ENCODE data around the gene SLC1A3.

The SLC1A3 gene

GRCh38 chr5:36688722-36689121 is 82.3 kb downstream of the SLC1A3 start:
- TF ChIP-seq EP300 (IDR thresholded peaks at IDR 0.05; ENCODE audit: borderline replicate concordance) (no peak), TAF1 (IDR thresholded peaks at IDR 0.05; ENCODE audit: low read depth) (no peak), FOXM1 (IDR thresholded peaks at IDR 0.05; ENCODE audit: borderline replicate concordance, low read depth) (no peak), TEAD4 (IDR thresholded peaks at IDR 0.05) (no peak), CREB1 (IDR thresholded peaks at IDR 0.05; ENCODE audit: low read depth) (no peak), RAD21 (IDR thresholded peaks at IDR 0.05; ENCODE audit: low read depth) (no peak), EGR1 (IDR thresholded peaks at IDR 0.05) (no peak), YY1 (IDR thresholded peaks at IDR 0.05; ENCODE audit: low read depth) (no peak), NFIC (IDR thresholded peaks at IDR 0.05) (no peak), ZBTB7A (IDR thresholded peaks at IDR 0.05; ENCODE audit: low read depth) (no peak), USF1 (IDR thresholded peaks at IDR 0.05) (no peak), TCF12 (IDR thresholded peaks at IDR 0.05; ENCODE audit: low read depth) (no peak), CEBPB (IDR thresholded peaks at IDR 0.05) (no peak), REST (IDR thresholded peaks at IDR 0.05; ENCODE audit: low read depth) (no peak), MAX (IDR thresholded peaks at IDR 0.05) (no peak)

- no peak for TF ChIP-seq REST (IDR thresholded peaks at IDR 0.05; ENCODE audit: low read depth)
- no peak for TF ChIP-seq CEBPB (IDR thresholded peaks at IDR 0.05)
- TF ChIP-seq TCF12 (IDR thresholded peaks at IDR 0.05; ENCODE audit: low read depth), result no peak
- TF ChIP-seq EP300 (IDR thresholded peaks at IDR 0.05; ENCODE audit: borderline replicate concordance), result no peak
- TF ChIP-seq FOXM1 (IDR thresholded peaks at IDR 0.05; ENCODE audit: borderline replicate concordance, low read depth), result no peak
- no peak for TF ChIP-seq TEAD4 (IDR thresholded peaks at IDR 0.05)
- TF ChIP-seq YY1 (IDR thresholded peaks at IDR 0.05; ENCODE audit: low read depth), result no peak
- TF ChIP-seq USF1 (IDR thresholded peaks at IDR 0.05), result no peak
- no peak for TF ChIP-seq ZBTB7A (IDR thresholded peaks at IDR 0.05; ENCODE audit: low read depth)
- no peak for TF ChIP-seq TAF1 (IDR thresholded peaks at IDR 0.05; ENCODE audit: low read depth)
- TF ChIP-seq NFIC (IDR thresholded peaks at IDR 0.05), result no peak
- TF ChIP-seq MAX (IDR thresholded peaks at IDR 0.05), result no peak
- no peak for TF ChIP-seq EGR1 (IDR thresholded peaks at IDR 0.05)
- no peak for TF ChIP-seq CREB1 (IDR thresholded peaks at IDR 0.05; ENCODE audit: low read depth)
- no peak for TF ChIP-seq RAD21 (IDR thresholded peaks at IDR 0.05; ENCODE audit: low read depth)
These were observed 82.8 kb downstream of the SLC1A3 start for GRCh38 chr5:36689225-36689624.

- TF ChIP-seq YY1 (IDR thresholded peaks at IDR 0.05; ENCODE audit: low read depth) (no peak), RAD21 (IDR thresholded peaks at IDR 0.05; ENCODE audit: low read depth) (peak; percentile 57), USF1 (IDR thresholded peaks at IDR 0.05) (no peak), TAF1 (IDR thresholded peaks at IDR 0.05; ENCODE audit: low read depth) (peak; percentile 65), TCF12 (IDR thresholded peaks at IDR 0.05; ENCODE audit: low read depth) (no peak), ZBTB7A (IDR thresholded peaks at IDR 0.05; ENCODE audit: low read depth) (peak; percentile 67; the same call in 1 of the 2 replicates), TEAD4 (IDR thresholded peaks at IDR 0.05) (peak; percentile 46; the same call in 1 of the 2 replicates), MAX (IDR thresholded peaks at IDR 0.05) (peak; percentile 63), CEBPB (IDR thresholded peaks at IDR 0.05) (no peak)
These were observed 83.9 kb downstream of the SLC1A3 start for GRCh38 chr5:36690041-36690961.

- TF ChIP-seq REST (IDR thresholded peaks at IDR 0.05; ENCODE audit: low read depth) (no peak), NFIC (IDR thresholded peaks at IDR 0.05) (no peak), TAF1 (IDR thresholded peaks at IDR 0.05; ENCODE audit: low read depth) (no peak), TCF12 (IDR thresholded peaks at IDR 0.05; ENCODE audit: low read depth) (no peak)
These were observed 84.8 kb downstream of the SLC1A3 start for GRCh38 chr5:36691226-36691625.
